ENCODE results near the gene TNFRSF14. TPM values are rescaled to one million over a fixed set of nuclear protein-coding genes. Genes with fewer than 3 reads are reported as not detected.

TNFRSF14 gene
- total RNA-seq, 1 experiment from 2014 or later: 0.57 TPM

GRCh38 chr1:2519029-2519685 is 37.0 kb upstream of the TNFRSF14 start:
- no peak overlapping the region for H3K9ac ChIP-seq (ENCODE audit: extremely low read depth, insufficient read length, low read length)
- peaks cover 4 to 7% of the 10 kb centered on the region in 2 experiments for H3K4me1 Mint-ChIP-seq
- peaks cover 12% of the 10 kb centered on the region; the same call in 1 of the 2 replicates for H3K79me2 ChIP-seq (ENCODE audit: insufficient read depth, low read length)

More at GRCh38 chr1:2519029-2519685, 37.0 kb upstream of the TNFRSF14 start:
- Histone ChIP-seq H2BK12ac (ENCODE audit: insufficient read length, low read depth, low read length) (no peak overlapping the region), H3K9me3 (ENCODE audit: control insufficient read depth, low read depth, low read length) (no peaks in the 10 kb centered on the region), H4K91ac (ENCODE audit: insufficient read length, low read depth, low read length) (no peak overlapping the region), H3K27me3 (ENCODE audit: insufficient read depth, low read length) (no peaks in the 10 kb centered on the region), H2BK15ac (ENCODE audit: low read depth, low read length) (no peak overlapping the region), H3K14ac (ENCODE audit: insufficient read depth, low read length) (no peak overlapping the region), H2BK120ac (ENCODE audit: low read depth, low read length, poor library complexity, severe bottlenecking) (no peak overlapping the region), H2AFZ (ENCODE audit: low read length) (no peak overlapping the region), H3K4me1 (ENCODE audit: insufficient read depth, low read length) (peaks cover 2% of the 10 kb centered on the region; the same call in 1 of the 2 replicates), H4K5ac (ENCODE audit: insufficient read length, low read depth, low read length) (no peak overlapping the region), H3K23ac (ENCODE audit: insufficient read length, low read depth, low read length) (no peak overlapping the region), H3K4ac (ENCODE audit: low read depth, low read length) (no peak overlapping the region), H3T11ph (ENCODE audit: low read length) (no peak overlapping the region), H3K27ac (ENCODE audit: insufficient read length, low read depth, low read length) (no peak overlapping the region), H2BK5ac (ENCODE audit: insufficient read length, low read length) (no peak overlapping the region), H3K56ac (ENCODE audit: insufficient read length, low read depth, low read length) (no peak overlapping the region), H3K4me2 (ENCODE audit: insufficient read depth, insufficient read length, low read length) (no peak overlapping the region), H2BK20ac (ENCODE audit: low read depth, low read length, poor library complexity, severe bottlenecking) (no peak overlapping the region), H3K79me1 (ENCODE audit: insufficient read depth, low read depth, low read length, poor library complexity, severe bottlenecking) (peaks cover 8% of the 10 kb centered on the region), H2AK5ac (ENCODE audit: insufficient read length, low read length) (no peak overlapping the region), H4K8ac (replicated peaks; ENCODE audit: insufficient read length, low read depth, low read length) (no peak overlapping the region), H4K20me1 (ENCODE audit: control insufficient read depth, insufficient read depth, insufficient read length) (peaks cover 3% of the 10 kb centered on the region), H3K18ac (ENCODE audit: insufficient read length, low read depth, low read length) (no peak overlapping the region), H3K23me2 (ENCODE audit: insufficient read length, low read depth, low read length, poor library complexity, severe bottlenecking) (no peaks in the 10 kb centered on the region)
- no CpG with 5 or more reads among the region's 25 CpGs for WGBS (ENCODE audit: extremely low coverage, insufficient read length, low lambda C conversion rate)
- no peaks in the 10 kb centered on the region for H3K27me3 Mint-ChIP-seq (ENCODE audit: low read depth)
- H3K9me3 Mint-ChIP-seq: no peaks in the 10 kb centered on the region
- H3K4me3 Mint-ChIP-seq: no peak overlapping the region
- H3K27ac Mint-ChIP-seq: peak overlapping the region in 1 of 3 experiments; percentile 92; a peak in 1 of 7 replicates
- DNase-seq: no peak
- TF ChIP-seq CTCF (conservative IDR thresholded peaks at IDR 0.05): no peak
- H3K36me3 Mint-ChIP-seq (ENCODE audit: insufficient read depth in 1 of 3, low read depth in 3 of 3): peaks cover 28 to 52% (median 44%) of the 10 kb centered on the region in 3 experiments
